ENCODE results near the gene INTS2.

- TF ChIP-seq EZH2 (IDR thresholded peaks at IDR 0.05) (no peak), CTCF (IDR thresholded peaks at IDR 0.05) (no peak), EZH2phosphoT487 (IDR thresholded peaks at IDR 0.05) (no peak)
Measured at GRCh38 chr17:61875804-61876203, 52.0 kb downstream of the INTS2 start.
